Neural progenitor cell (in vitro differentiated cells): ENCODE data around the gene RNF40.

Source experiments
- CTCF ChIP-seq: fragments of 200-600 bp; sonication (generic); IDR thresholded peaks from 2 replicates; pipeline ENCODE4 v1.5.1; 2017; ENCODE audit warnings: antibody characterized with exemption, mild to moderate bottlenecking
- EZH2 ChIP-seq: fragments of 200-600 bp; sonication (generic); IDR thresholded peaks from 2 replicates; pipeline ENCODE4 v1.6.1; 2017; ENCODE audit warnings: antibody characterized with exemption, mild to moderate bottlenecking, moderate library complexity
- EZH2phosphoT487 ChIP-seq: fragments of 200-600 bp; sonication (generic); IDR thresholded peaks from 2 replicates; pipeline ENCODE4 v1.6.1; 2017; ENCODE audit warnings: antibody characterized with exemption

DNA sequence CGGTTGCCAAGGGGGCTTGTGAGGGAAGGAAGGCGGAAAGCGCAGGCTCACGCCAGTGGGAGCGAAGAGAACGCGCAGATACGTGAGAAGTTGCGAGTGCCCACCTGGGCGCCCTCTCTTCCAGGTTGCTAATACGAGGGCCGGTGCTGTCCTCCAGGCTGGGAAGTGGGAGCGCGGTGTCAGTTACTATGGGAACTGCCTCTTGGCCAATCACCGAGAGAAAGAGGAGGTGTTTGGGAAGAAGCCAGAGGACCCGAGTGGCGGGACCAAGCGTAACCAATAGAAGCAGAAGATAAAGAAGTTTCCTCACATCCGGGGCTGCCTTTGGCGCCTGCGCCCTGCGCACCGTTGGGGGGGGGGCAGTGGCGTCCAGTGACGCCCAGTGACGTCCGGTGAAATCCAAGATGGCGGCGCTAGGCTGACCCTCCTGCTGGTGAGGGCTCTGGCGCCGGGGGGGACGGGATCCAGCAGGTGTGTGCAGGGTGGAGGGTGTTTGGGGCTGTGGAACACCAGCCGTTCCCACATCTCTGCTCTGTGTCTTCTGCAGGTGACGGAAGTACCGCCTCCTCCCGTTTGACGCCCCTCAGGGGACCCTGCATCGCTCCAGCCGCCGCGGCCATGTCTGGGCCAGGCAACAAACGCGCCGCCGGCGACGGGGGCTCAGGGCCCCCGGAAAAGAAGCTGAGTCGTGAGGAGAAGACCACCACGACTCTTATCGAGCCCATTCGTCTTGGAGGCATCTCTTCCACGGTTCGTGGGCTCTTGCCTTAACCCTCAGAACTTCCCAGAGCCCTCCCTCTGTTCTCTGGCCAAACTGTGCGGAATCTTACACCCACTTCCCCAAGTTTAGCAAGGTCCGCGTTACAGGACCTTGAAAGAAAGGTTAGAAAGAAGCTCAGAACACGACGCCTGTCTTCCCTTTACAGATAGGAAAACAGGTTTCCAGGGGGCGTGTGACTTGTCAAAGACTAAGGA is at the start of gene RNF40, which contains the start of gene CFAP119:
- no peak for TF ChIP-seq CTCF
- no peak for TF ChIP-seq EZH2phosphoT487
- TF ChIP-seq EZH2: no peak
